ENCODE measurements around the gene CES4A. TPM values are rescaled to one million over a fixed set of nuclear protein-coding genes. Genes with fewer than 3 reads are reported as not detected.

Gene CES4A
- total RNA-seq, 1 experiment from 2014 or later = 0.15 TPM

DNA sequence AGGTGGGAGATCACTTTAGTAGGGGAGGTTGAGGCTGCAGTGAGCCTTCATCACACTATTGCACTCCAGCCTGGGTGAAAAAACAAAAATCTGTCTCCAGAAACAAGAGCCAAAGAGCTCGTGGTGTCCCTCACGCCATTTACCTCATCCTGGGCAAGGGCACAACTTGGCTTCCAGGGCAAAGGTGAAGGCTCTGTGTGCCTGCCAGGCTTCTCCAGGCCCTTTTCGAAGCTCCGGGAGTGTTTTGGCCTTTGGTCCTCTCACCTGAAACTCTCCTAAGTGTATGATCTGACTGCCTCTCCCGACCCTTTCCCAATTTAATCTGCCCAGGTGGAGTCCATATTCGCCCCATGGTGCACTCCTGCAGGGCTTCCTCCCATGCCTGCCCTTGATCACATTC, 38.9 kb upstream of the CES4A start:
- no peak for DNase-seq (ENCODE audit: low spot score)
- no peaks in the 10 kb centered on the region for H3K36me3 ChIP-seq (ENCODE audit: insufficient read depth, low read length, poor library complexity, severe bottlenecking)
- no peaks in the 10 kb centered on the region for H3K27me3 ChIP-seq (replicated peaks; ENCODE audit: insufficient read depth, low read depth, low read length, poor library complexity)
- no peak overlapping the region for H3K27ac ChIP-seq (ENCODE audit: low read depth, low read length, poor library complexity, severe bottlenecking)
- ChIA-PET POLR2A (ENCODE audit: low non-redundant PET) (interaction anchor here (0.6 kb wide), 1 partner anchor 104 kb away, joined by 13 read pairs; no protein-coding TSS in a partner anchor), CTCF (no interaction called here)
- no peak overlapping the region for H3K4me3 ChIP-seq (ENCODE audit: low read depth, low read length, poor library complexity, severe bottlenecking)
- intact Hi-C loops (cut with micrococcal nuclease; ENCODE audit: unreplicated experiment) = loop anchor here (5.0 kb wide), 1 partner anchor 52 kb away; no protein-coding TSS in a partner anchor
- no peaks in the 10 kb centered on the region for H3K4me1 ChIP-seq (ENCODE audit: insufficient read depth, low read length, poor library complexity, severe bottlenecking)
- BruUV-seq (replicated peaks) = no TSS peak
- TF ChIP-seq, protein P1, sequence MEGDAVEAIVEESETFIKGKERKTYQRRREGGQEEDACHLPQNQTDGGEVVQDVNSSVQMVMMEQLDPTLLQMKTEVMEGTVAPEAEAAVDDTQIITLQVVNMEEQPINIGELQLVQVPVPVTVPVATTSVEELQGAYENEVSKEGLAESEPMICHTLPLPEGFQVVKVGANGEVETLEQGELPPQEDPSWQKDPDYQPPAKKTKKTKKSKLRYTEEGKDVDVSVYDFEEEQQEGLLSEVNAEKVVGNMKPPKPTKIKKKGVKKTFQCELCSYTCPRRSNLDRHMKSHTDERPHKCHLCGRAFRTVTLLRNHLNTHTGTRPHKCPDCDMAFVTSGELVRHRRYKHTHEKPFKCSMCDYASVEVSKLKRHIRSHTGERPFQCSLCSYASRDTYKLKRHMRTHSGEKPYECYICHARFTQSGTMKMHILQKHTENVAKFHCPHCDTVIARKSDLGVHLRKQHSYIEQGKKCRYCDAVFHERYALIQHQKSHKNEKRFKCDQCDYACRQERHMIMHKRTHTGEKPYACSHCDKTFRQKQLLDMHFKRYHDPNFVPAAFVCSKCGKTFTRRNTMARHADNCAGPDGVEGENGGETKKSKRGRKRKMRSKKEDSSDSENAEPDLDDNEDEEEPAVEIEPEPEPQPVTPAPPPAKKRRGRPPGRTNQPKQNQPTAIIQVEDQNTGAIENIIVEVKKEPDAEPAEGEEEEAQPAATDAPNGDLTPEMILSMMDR (conservative IDR thresholded peaks at IDR 0.05; ENCODE audit: low read depth, low read length) = no peak
- no peak for TF ChIP-seq EZH2 (IDR thresholded peaks at IDR 0.05; ENCODE audit: borderline replicate concordance, low read depth, low read length, poor library complexity, severe bottlenecking)
- H3K9me3 ChIP-seq (ENCODE audit: low read depth, low read length, poor library complexity, severe bottlenecking) = peaks cover 7% of the 10 kb centered on the region

- no TSS peak for BruUV-seq (replicated peaks)
- Histone ChIP-seq H3K4me1 (ENCODE audit: insufficient read depth, low read length, poor library complexity, severe bottlenecking) (no peaks in the 10 kb centered on the region), H3K27me3 (replicated peaks; ENCODE audit: insufficient read depth, low read depth, low read length, poor library complexity) (no peaks in the 10 kb centered on the region), H3K4me3 (ENCODE audit: low read depth, low read length, poor library complexity, severe bottlenecking) (no peak overlapping the region), H3K36me3 (ENCODE audit: insufficient read depth, low read length, poor library complexity, severe bottlenecking) (no peaks in the 10 kb centered on the region), H3K9me3 (ENCODE audit: low read depth, low read length, poor library complexity, severe bottlenecking) (peaks cover 7% of the 10 kb centered on the region), H3K27ac (ENCODE audit: low read depth, low read length, poor library complexity, severe bottlenecking) (no peak overlapping the region)
- ChIA-PET POLR2A (ENCODE audit: low non-redundant PET) (no interaction called here), CTCF (interaction anchor here (0.7 kb wide), 1 partner anchor 1250 kb away, joined by 13 read pairs; no protein-coding TSS in a partner anchor)
- no peak for DNase-seq (ENCODE audit: low spot score)
- intact Hi-C loops (cut with micrococcal nuclease; ENCODE audit: unreplicated experiment) = loop anchor here (5.0 kb wide), 2 partner anchors 62 to 447 kb away; no protein-coding TSS in a partner anchor
- TF ChIP-seq, protein P1 (conservative IDR thresholded peaks at IDR 0.05; ENCODE audit: low read depth, low read length) = no peak
- no peak for TF ChIP-seq EZH2 (IDR thresholded peaks at IDR 0.05; ENCODE audit: borderline replicate concordance, low read depth, low read length, poor library complexity, severe bottlenecking)
These were observed 38.0 kb upstream of the CES4A start for GRCh38 chr16:66950437-66950836.

GRCh38 chr16:66950971-66951790, 37.2 kb upstream of the CES4A start:
- Histone ChIP-seq H3K36me3 (ENCODE audit: insufficient read depth, low read length, poor library complexity, severe bottlenecking) (no peaks in the 10 kb centered on the region), H3K4me3 (ENCODE audit: low read depth, low read length, poor library complexity, severe bottlenecking) (no peak overlapping the region), H3K4me1 (ENCODE audit: insufficient read depth, low read length, poor library complexity, severe bottlenecking) (no peaks in the 10 kb centered on the region), H3K27ac (ENCODE audit: low read depth, low read length, poor library complexity, severe bottlenecking) (no peak overlapping the region), H3K9me3 (ENCODE audit: low read depth, low read length, poor library complexity, severe bottlenecking) (peaks cover 7% of the 10 kb centered on the region), H3K27me3 (replicated peaks; ENCODE audit: insufficient read depth, low read depth, low read length, poor library complexity) (no peaks in the 10 kb centered on the region)
- CTCF ChIA-PET = no interaction called here
- TF ChIP-seq EZH2 (IDR thresholded peaks at IDR 0.05; ENCODE audit: borderline replicate concordance, low read depth, low read length, poor library complexity, severe bottlenecking) = no peak
- TF ChIP-seq, protein P1 (conservative IDR thresholded peaks at IDR 0.05; ENCODE audit: low read depth, low read length) = no peak
- no TSS peak for BruUV-seq (replicated peaks)
- POLR2A ChIA-PET (ENCODE audit: low non-redundant PET) = interaction anchor here (0.7 kb wide), 1 partner anchor 260 kb away, joined by 3 read pairs; no protein-coding TSS in a partner anchor
- intact Hi-C loops (cut with micrococcal nuclease; ENCODE audit: unreplicated experiment) = loop anchor here (5.0 kb wide), 2 partner anchors 61 to 446 kb away; no protein-coding TSS in a partner anchor
- no peak for DNase-seq (ENCODE audit: low spot score)
